Stimulated activated CD4-positive, alpha-beta T cell treated with anti-CD3 and anti-CD28 coated beads, Interleukin-2, amount 100 ng/mL, for 4 hours (primary cell): ENCODE measurements around the gene SMIM44.
"Not testable (repeated sequence)": the region's sequence is repeated elsewhere in the genome, so short reads cannot be mapped to it uniquely, and the experiment has no call there.

ENCODE experiments used
- DNase-seq: peaks from one replicate; pipeline ENCODE4 v3.0.0-alpha.2; 2020; ENCODE audit warnings: low read depth

Gene SMIM44

DNA sequence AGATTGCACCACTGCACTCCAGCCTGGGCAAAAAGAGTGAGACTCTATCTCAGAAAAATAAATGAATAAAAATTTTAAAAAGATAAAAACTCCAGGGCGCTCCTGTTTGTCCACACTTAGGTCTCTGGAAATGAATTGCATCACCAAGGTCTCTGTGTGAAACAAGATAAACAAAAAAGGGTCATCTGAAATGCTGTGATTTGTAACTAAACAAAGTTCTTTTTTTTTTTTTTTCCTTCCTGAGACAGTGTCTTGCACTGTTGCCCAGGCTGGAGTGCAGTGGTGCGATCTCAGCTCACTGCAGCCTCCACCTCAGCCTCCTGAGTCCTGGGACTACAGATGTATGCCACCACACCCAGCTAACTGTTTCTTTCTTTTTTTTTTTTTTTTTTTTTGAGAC is 34.4 kb upstream of the SMIM44 start:
- DNase-seq: no peak

DNA sequence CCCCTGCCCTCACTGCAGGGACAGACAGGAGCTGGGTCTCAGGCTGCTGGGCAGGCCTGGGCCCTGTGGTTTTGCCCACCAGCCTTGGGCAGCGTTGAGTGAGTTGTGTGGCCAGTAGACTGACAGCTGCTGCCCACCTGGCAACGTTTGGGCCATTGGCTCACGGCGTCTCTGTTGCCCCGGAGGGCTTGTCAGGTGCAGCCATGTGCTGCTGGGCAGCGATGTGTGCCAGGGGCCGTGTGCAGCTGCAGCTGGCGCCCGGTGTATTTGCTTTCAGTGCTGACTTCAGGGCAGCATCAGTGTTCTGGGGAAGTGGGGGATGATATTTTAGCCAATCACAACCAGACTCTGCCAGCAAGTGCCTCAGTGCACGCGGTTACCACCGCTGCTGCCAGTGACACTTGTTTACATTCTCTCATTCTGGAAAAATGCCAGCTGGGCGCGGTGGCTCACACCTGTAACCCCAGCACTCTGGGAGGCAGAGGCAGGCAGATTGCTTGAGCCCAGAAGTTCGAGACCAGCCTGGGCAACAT is 33.5 kb upstream of the SMIM44 start:
- DNase-seq: no peak

DNA sequence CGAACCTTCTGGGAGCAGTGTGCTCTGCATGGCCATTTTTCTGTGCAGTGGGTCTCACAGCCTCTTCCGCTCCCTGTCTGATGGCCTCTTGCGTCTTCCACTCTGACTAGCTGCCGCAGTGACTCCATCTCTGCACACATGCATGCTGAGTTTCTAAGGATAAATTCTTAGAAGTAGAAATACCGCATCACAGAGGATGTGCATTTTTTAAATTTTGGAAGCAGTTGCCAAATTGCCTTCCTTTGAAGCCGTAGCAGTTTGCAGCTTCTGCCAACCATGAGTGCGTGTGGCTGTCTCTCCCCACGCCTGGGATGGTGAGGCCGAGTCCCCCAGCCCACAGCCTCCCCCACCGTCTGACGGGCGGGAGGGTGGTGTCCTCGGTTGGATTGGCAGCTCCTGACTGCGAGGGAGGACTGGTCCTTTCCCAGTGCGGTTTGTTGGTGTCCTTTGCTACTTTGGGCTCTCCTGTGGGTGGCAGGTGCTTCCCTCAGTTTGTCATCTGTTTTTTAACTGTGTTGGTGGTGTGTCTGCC is 32.7 kb upstream of the SMIM44 start:
- no peak for DNase-seq

DNA sequence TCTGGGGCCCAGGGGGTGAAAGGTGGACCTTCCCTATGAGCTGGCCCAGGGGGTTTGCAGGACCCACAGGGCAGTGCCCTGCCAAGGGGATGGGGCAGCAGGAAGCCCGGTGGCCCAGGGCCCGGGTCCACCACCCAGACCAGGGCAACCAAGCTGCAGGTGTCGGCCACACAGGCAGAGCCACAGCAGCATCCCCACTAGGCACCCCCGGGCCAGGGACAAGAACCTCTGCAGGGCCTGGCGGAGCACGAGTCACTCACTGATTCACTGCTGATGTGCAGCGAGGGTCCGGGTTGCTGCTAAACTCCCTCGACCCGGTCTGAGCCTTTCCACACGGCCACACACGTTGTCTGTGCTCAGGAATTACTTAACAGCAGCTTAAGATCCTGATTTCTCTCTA is 31.7 kb upstream of the SMIM44 start:
- no peak for DNase-seq

DNA sequence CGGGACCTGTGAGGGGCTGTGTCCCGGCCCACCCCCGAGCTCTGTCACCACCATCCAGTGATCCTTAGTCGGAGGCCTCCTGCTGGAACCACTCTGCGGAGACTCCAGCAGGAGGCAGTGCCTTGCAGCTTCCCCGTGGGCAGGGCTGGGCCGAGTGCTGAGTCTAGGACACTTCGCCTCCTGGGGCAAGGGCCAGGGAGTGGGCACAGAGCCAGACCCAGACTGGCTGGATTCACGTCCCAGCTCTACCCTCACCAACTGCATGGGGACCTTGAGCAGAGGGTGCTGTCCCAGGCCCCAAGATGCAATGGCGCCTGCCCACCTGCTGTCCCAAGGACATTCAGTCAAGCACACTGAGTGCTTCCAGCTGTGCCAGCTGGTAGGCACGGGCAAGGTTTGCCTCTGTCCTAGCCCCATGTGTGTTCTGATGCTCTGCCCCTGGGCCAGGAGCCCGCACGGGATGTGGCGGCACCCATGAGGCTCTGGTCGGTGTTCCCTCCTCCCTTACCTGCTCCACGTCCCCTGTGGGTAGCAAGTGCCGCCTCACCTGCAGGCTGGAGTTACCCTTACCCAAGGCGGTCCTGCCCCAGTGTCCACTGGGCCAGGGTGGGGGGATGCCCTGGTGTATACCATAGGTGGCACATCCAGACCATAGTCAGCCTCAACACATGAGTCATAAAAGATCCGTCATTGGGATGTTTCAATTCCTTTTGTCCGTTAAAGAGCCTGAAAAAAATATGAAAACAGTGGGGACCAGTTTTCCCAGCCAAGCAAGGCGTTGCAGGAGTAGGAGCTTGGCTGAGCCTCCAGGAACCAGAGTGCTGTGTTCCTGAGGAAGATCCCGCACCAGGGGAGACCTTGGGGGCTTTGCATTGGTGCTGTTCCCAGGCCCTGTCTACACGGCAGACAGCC is 30.2 kb upstream of the SMIM44 start:
- no peak for DNase-seq

DNA sequence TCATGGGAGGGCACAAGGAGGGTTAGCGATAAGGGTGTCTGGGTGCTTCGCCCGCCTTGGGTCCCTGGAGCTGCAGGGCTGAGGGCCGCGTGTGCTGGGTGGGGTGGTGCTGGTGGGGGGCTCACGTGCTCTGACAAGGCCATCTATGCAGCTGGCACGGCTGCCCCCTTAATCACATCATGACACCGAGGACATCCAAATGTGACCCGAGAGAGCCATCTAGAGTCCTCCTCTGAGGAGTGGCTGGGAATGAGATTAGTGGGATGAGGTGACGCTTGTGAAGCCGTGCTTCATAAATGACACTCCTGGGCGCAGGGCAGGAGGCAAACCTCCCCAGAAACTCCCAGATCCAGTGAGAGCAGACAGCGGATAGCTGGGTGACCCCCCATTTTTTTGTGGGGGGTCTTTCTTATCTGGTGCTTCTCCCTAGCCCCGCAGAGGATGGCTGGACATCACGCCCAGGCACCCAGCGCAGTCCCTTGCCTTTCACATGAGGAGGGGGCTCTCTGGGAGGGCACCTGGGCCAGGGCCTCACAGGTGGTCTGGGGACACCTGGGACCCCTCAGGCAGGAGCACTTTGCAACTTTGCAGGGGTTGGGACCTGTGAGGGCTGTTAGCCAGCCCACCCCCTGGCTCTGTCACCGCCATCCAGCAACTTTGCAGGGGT is 29.5 kb upstream of the SMIM44 start:
- DNase-seq: no peak

DNA sequence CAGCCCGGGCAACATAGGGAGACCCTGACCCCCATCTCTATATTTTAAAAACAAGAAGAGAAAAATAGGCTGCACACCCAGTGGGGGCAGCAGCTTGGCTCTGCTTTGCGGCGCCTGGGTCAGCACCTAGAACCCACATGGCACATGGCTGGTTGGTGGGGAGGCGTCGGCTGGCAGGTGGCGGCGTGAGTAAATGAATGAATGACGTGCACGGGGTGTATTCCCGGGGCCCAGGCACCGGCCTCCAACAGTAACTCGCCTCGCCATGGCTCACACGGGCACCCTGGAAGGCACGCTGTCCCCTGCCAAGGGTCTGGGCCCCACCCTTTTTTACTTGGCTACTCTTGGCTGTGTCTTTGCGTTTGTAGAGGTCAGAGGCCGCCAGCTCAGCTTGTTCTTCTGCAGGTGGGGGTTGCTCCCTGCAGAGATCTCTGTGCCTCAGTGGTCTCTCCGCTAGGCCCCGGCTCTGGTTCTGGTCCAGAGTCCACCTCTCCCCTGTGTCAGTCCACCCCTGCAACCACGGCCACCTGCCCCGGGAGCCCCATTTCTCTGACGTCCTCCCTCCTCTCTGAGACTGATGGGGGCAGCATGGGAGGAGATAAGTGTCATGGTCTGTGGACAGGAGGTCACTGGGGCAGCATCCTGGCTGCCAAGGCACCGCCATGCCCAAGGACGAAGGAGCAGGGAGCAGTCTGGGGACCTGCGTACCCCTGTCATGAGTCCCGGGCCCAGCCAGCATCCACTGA is 28.4 kb upstream of the SMIM44 start:
- DNase-seq: no peak

DNA sequence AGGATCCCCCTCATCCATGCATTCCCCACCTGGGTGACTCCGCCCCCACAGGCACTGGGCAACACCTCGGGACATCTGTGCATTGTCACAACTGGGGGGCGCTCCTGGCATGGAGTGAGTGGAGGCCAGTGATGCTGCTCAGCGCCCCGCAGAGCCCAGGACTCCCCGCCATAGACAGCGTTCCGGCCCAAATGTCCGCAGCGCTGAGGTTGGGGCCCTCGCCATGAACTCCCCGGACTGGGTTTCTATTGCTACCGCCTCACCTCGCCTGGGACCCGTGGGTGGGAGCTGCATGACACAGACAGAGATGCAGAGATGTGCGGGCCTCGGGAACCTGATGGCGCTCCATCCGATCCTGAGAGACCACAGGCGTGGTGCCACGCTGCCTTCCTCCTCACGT is 27.5 kb upstream of the SMIM44 start:
- DNase-seq: no peak

DNA sequence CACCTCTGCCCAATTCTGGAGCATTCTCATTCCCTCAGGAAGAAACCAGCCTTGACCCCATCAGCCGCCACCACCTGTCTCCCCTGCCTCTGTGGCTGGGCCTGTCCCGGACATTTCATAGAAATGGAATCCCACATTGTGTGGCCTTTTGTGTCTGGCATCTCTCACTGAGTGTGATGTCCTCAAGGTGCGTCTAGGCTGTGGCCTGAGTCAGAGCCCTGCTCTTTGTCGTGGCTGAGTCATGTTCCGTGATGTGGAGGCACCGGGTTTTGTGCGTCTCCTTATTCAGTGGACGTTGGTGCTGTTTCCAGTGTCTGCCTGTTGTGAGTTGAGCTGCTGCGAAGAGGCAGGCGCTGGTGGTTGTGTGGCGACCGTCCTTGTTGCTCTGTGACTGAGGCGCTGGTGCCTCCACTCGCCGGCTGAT is 26.3 kb upstream of the SMIM44 start:
- DNase-seq: no peak

DNA sequence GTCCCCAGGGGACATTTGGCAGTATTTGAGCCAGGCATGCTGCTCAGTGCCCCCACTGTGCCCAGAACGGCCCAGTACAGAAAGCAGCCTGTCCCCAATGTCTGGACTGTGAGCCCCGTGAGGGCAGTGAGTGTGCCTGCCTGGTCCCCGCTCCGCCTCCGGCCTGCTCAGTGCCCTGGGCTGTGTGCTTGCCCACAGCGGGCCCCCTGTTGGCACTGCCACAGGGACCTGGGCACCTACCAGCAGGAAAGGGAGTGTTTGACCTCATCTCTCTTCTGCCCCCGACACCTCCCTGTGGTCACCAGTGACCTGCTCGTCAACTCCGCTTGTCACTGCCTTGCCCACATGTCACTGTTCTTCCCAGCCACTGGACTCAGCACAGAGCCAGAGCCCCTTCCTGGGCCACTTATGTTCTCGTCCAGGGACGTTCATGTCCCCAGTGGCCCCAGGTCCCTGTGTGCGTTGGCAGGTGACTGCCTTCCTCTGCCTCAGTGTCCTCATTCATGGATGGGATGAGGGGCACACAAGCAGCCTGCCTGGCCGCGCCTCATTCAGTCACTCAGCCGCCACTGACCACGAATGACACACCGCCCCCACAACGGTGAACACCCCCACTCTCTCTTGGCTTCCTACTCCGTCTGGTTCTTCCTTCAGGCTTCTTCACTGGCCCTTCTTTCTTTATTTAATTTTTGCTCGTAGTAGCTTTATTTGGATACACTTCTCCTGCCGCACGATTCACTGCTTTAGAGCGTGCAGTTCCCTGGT is 25.7 kb upstream of the SMIM44 start:
- DNase-seq: no peak

DNA sequence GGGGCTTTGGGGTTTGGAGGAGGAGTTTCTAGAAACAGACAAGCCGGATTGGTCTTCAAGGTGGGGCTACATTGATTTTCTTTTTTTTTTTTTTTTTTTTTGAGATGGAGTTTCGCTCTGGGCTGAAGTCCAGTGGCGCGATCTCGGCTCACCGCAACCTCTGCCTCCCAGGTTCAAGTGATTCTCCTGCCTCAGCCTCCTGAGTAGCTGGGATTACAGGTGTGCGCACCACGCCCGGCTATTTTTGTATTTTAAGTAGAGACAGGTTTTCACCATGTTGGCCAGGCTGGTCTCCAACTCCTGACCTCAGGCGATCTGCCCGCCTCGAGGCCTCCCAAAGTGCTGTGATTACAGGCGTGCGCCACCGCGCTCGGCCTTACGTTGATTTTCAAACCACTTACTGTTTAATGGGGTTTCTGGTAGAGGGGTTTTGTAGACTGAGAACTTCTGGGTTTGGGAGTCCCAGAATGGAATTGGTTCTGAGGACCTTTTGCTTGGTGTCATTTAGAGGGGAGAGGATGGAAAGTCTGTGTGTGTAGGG is 24.9 kb upstream of the SMIM44 start:
- not testable (repeated sequence) for DNase-seq

DNA sequence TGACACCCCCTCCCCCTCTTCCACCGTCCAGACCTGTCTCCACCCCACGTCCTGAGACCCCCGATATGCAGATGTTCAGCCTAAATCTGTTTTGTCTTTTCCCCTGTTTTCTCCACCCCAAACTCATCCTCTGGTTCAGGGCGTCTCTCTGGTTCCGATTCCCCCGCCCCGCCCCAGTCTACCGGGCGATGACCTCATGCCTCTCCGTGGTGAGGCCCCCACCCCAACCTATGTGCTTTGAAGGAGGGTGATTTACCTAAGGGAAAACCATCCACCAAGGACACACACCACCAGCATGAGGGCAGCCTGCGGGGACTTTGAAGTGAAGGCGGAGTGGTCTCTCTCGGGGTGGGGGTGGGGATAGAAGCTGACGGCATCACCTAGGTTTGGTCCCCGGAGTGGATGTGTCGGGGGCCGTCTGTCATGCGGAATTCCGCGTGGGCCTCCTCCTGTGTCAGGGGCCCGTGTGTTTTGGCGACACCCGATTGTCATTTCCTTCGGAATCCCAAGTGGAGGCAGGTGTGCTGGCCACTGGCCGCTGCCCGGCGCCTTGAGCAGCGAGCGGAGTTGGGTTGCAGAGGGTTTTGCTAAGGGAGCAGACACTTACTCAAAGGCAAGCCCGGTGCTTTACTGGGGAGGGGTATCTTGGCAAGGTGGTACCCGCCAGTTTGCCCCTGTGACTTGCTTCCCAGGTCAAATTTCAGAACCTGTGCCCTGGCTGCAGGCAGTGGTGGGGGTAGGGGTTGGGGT is 24.3 kb upstream of the SMIM44 start:
- DNase-seq: peak; percentile 29

DNA sequence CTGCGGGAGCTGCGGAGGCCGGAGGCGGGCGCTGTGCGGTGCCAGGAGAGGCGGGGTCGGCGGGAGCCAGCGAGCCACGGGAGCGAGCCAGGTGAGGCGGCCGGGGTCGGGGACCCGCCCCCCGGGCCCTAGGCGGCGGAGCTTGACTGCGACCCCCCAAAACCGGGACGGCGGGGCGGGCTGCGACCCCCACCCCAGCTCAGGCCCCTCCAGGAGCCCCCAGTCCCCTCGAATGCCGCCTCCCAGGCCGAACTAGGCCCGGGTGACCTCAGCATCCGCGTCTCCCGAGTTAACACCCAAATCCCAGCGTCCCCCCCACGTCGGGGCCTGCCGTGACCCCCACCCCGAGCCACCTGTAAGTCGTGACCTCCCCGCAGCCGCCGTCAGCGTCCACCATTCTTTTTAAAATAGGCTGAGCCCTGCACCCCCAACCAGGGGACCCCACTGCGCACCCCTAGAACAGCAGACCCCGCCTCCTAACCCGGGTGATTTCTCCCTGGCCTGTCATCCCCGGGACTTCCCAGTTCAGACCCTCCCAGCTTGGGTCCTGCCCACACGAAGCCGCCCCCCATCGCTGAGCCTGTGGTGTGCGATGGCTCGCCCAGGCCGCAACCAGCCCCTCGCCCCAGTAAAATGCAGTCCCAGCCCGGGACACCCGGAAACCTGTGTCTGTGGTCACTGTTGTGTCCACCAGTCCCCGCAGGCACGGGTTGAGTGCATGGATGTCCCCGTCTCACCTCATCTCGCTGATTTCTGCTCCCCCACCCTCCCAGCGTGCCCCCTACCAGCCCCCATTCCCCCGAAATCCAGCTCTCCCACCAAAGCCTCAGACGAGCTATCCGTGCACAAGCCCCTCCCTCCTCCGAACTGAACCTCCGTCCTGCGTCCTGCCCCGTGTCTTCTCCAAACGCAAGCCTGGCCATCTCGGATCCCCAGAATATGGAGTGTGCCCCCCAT is 23.4 kb upstream of the SMIM44 start:
- no peak for DNase-seq

DNA sequence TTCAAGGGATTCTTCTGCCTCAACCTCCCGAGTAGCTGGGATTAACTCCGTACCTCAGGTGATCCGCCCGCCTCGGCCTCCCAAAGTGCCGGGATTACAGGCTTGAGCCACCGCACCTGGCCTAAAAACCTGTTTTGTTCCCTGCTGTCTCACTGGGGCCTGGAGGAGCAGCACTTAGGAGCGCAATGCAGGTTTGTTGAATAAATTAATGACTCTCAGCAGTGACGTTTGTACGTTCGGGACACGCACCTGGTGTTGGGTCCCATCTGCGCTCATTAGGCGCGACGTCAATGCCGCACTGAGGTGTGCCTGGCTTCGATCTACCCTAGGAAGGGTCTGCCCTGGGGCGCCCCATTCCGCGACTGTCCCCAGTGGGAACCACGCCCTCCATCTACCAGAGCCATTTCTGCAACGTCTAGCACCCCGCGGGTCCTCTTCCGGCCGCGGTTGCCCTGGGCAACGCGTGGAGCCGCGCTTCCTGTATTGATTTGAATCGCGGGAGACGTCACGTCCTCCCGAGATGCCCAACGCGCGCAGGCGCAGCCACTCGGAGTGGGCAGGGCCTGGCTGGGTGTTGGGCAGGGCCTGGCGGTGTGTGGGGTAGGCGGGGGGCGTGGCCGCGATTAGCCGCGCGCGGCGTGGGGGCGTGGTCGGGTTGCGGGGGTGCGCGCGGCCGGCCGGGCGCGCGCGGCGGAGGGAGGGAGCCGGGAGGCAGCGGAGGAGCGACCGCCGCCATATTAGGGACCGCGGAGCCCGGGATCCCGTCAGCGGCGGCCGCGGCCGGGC is 22.6 kb upstream of the SMIM44 start, which contains the start of gene FZR1:
Gene FZR1, plus strand, starts transcription at position 714 of the 786 bp plus-strand sequence. CDS start 16,679 bp downstream, outside the sequence.
- peak; percentile 99 for DNase-seq

DNA sequence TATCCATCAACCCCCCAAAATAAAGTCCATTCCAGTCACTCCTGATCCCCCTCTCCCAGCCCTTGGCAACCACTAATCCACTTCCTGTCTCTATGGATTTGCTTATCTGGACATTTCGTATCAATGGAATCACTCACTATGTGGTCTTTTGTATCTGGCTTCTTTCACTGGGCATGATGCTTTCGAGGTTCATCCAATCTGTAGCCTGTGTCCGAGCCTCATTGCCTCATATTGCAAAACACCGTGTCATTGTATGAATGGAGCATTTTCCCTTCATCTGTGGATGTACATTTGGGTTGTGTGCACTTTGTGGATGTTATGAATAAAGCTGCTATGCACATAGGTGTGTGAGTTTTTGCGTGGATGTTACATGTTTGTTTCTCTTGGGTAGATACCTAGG is 21.5 kb upstream of the SMIM44 start:
- DNase-seq: no peak

DNA sequence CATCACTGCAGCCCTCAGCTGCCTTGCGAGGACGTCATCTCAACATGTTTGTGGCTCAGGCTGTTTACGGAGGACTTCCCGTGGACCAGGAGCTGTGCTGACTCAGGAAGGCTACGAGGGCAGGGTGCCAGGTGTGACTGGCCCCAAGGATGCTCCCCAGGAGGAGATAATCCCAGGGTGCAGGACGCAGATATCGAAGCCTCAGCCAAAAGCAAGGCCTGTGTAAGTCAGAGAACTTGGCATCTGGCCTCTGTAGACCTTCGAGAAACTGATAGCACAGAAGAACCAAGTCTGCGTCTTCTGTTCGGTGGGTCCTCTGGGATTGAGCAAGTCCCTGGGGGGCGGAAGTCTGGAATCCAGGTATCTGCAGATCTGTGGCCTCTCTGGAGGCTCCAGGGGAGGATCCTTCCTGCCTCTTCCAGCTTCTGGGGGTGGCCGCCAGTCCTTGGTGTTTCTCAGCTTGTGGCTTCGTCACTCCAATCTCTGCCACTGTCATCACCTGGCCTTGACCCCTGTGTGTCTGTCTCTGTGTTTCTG is 19.9 kb upstream of the SMIM44 start:
- DNase-seq: no peak

DNA sequence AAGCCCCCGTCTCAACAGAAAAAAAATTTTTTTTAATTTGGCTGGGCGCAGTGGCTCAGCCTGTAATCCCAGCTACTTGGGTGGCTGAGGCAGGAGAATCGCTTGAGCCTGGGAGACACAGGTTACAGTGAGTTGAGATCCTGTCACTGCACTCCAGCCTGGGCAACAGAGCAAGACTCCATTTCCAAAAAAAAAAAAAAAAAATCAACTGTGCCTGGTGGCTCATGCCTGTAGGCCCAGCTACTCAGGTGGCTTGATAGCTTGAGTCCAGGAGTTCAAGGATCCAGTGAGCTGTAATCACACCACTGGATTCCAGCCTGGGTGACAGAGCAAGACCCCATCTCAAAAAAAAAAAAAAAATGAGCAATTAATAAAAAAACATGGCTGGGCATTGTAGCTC is 18.5 kb upstream of the SMIM44 start:
- no peak for DNase-seq
